ENCODE data around the gene TCERG1L.

TCERG1L gene

GRCh38 chr10:131113709-131114291, 197.7 kb downstream of the TCERG1L start:
- H3K4me1 ChIP-seq (ENCODE audit: insufficient read depth, low read length, poor library complexity, severe bottlenecking) = no peaks in the 10 kb centered on the region
- H2AFZ ChIP-seq (ENCODE audit: low read length) = no peak overlapping the region
- H3K36me3 ChIP-seq (ENCODE audit: insufficient read depth, low read length) = no peaks in the 10 kb centered on the region
- H3K4me2 ChIP-seq (ENCODE audit: low read depth, low read length, poor library complexity, severe bottlenecking) = no peak overlapping the region
- no peaks in the 10 kb centered on the region for H3K27me3 ChIP-seq (ENCODE audit: insufficient read depth, low read length, poor library complexity, severe bottlenecking)
- TF ChIP-seq CTCF (conservative IDR thresholded peaks at IDR 0.05; ENCODE audit: low read length) = no peak
- peaks cover 6% of the 10 kb centered on the region; the same call in 1 of the 2 replicates for H3K9me3 ChIP-seq (ENCODE audit: insufficient read depth, low read depth, low read length)
- no peaks in the 10 kb centered on the region for H3K79me2 ChIP-seq (ENCODE audit: insufficient read depth, low read length)
- H4K20me1 ChIP-seq (ENCODE audit: insufficient read depth, low read length, poor library complexity, severe bottlenecking) = no peaks in the 10 kb centered on the region
- no peak overlapping the region for H3K9ac ChIP-seq (ENCODE audit: low read depth, low read length, poor library complexity, severe bottlenecking)
- no peaks in the 10 kb centered on the region for H3F3A ChIP-seq (ENCODE audit: low read depth)
- no peaks in the 10 kb centered on the region for H3K9me2 ChIP-seq (replicated peaks; ENCODE audit: low read depth, low read length)
- no peak overlapping the region for H3K4me3 ChIP-seq (ENCODE audit: low read length, poor library complexity, severe bottlenecking)

GRCh38 chr10:131113165-131113564, 198.4 kb downstream of the TCERG1L start:
- Histone ChIP-seq H3K4me3 (ENCODE audit: low read length, poor library complexity, severe bottlenecking) (no peak overlapping the region), H2AFZ (ENCODE audit: low read length) (no peak overlapping the region), H3K4me2 (ENCODE audit: low read depth, low read length, poor library complexity, severe bottlenecking) (no peak overlapping the region), H3K9me2 (replicated peaks; ENCODE audit: low read depth, low read length) (no peaks in the 10 kb centered on the region), H3F3A (ENCODE audit: low read depth) (no peaks in the 10 kb centered on the region), H3K27me3 (ENCODE audit: insufficient read depth, low read length, poor library complexity, severe bottlenecking) (no peaks in the 10 kb centered on the region), H3K79me2 (ENCODE audit: insufficient read depth, low read length) (no peaks in the 10 kb centered on the region), H3K36me3 (ENCODE audit: insufficient read depth, low read length) (no peaks in the 10 kb centered on the region), H3K4me1 (ENCODE audit: insufficient read depth, low read length, poor library complexity, severe bottlenecking) (no peaks in the 10 kb centered on the region), H4K20me1 (ENCODE audit: insufficient read depth, low read length, poor library complexity, severe bottlenecking) (no peaks in the 10 kb centered on the region), H3K9me3 (ENCODE audit: insufficient read depth, low read depth, low read length) (peaks cover 6% of the 10 kb centered on the region; the same call in 1 of the 2 replicates), H3K9ac (ENCODE audit: low read depth, low read length, poor library complexity, severe bottlenecking) (no peak overlapping the region)
- TF ChIP-seq CTCF (conservative IDR thresholded peaks at IDR 0.05; ENCODE audit: low read length) = no peak
- no peak for TF ChIP-seq EZH2phosphoT487 (IDR thresholded peaks at IDR 0.05; ENCODE audit: borderline replicate concordance)

- no peaks in the 10 kb centered on the region for H3K4me1 ChIP-seq (ENCODE audit: insufficient read depth, low read length, poor library complexity, severe bottlenecking)
- no peak overlapping the region for H2AFZ ChIP-seq (ENCODE audit: low read length)
- no peaks in the 10 kb centered on the region for H3K9me2 ChIP-seq (replicated peaks; ENCODE audit: low read depth, low read length)
- no peak for TF ChIP-seq EZH2phosphoT487 (IDR thresholded peaks at IDR 0.05; ENCODE audit: borderline replicate concordance)
- no peak for TF ChIP-seq CTCF (conservative IDR thresholded peaks at IDR 0.05; ENCODE audit: low read length)
- H3K9ac ChIP-seq (ENCODE audit: low read depth, low read length, poor library complexity, severe bottlenecking) = no peak overlapping the region
- no peaks in the 10 kb centered on the region for H3K27me3 ChIP-seq (ENCODE audit: insufficient read depth, low read length, poor library complexity, severe bottlenecking)
- no peaks in the 10 kb centered on the region for H4K20me1 ChIP-seq (ENCODE audit: insufficient read depth, low read length, poor library complexity, severe bottlenecking)
- no peak overlapping the region for H3K4me2 ChIP-seq (ENCODE audit: low read depth, low read length, poor library complexity, severe bottlenecking)
- no peaks in the 10 kb centered on the region for H3F3A ChIP-seq (ENCODE audit: low read depth)
- peaks cover 6% of the 10 kb centered on the region; the same call in 1 of the 2 replicates for H3K9me3 ChIP-seq (ENCODE audit: insufficient read depth, low read depth, low read length)
- H3K4me3 ChIP-seq (ENCODE audit: low read length, poor library complexity, severe bottlenecking) = no peak overlapping the region
- H3K36me3 ChIP-seq (ENCODE audit: insufficient read depth, low read length) = no peaks in the 10 kb centered on the region
- H3K79me2 ChIP-seq (ENCODE audit: insufficient read depth, low read length) = no peaks in the 10 kb centered on the region
These were observed 198.8 kb downstream of the TCERG1L start for GRCh38 chr10:131112691-131113090.
